GM19397 (cell line): ENCODE measurements around the gene EFTUD2.
A peak's percentile ranks its signal among the peaks of the same experiment; 100 is the strongest.
"Not testable (repeated sequence)": the region's sequence is repeated elsewhere in the genome, so short reads cannot be mapped to it uniquely, and the experiment has no call there.

Experiments used
- ATAC-seq: cut with Tn5 transposase; IDR thresholded peaks from one replicate; pipeline ENCODE4 v1.9.1; 2021; ENCODE audit warnings: mild to moderate bottlenecking, moderate library complexity; ENCODE audit not compliant: unreplicated experiment

EFTUD2 gene

GRCh38 chr17:44899074-44899782 is at the start of gene EFTUD2:
Gene EFTUD2, minus strand, starts transcription at chr17:44899445. Its CDS starts 4,924 bp downstream, at chr17:44894521.
- peak; percentile 75 for ATAC-seq

DNA sequence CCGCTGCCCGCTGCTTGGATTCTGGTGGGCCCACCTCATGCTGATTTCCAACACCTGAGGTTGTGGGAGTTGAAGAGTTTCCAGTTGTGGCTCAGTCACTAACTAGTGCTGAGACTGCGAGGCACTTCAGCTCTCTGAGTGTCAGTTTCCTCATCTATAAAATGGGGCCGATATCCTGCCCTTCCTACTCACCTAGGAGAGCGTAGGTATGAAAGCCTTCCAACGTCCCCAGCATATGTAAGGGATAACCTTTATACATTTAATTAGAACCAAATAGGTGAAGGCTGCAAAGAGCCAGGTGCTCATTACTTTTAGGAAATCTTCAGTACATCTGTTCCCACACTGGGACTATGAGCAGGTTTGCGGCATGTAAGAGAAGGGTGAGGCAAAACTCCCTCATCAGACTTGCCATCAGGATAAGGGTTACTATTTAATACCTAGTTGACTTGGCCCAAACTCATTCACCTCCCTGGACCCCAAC is 49.1 kb upstream of the EFTUD2 start:
- no peak for ATAC-seq

DNA sequence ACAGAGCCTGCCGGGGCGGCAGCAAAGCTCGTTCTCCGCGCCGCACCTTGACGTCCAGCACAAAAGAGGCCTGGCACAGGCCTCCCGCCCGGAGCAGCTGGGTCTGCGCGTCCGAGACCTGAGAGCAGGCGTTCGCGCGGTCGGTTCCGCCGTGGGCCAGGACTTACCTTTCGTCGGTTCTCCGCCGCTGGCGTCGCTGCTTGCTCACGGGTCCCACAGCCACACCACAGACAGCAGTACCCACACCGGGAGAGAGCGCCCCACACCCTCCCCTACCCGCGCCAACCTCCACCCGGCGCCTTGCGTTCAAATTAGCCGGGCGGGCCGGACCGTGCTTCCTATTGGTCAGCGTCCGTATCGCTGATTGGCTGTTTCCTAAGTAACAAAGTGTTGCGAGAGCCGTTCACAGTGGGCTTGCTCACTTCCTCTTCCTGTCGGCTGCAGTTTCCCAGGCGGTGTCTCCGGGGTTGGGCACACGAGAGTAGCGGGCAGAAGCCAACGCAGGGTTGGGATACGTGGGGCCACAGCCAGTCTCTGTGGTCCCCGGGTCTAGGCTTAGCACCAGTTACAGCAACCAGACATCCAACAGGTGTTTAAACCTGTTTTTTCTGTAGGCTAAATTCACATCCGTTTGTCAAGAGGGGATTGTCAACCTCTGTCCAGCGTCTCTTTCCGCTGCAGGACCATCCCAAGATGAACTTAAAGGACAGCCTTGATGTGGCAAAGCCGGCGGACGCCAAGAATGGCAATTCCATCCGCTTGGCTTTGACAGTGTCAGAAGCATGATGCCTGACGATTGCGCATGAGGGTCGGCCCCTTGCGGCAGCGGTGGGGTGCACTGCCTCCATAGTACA is 48.4 kb upstream of the EFTUD2 start, which contains the start of gene KIF18B:
KIF18B (minus strand) TSS at position 313 of the 854 bp plus-strand sequence. CDS start 11,429 bp downstream, outside the sequence.
- ATAC-seq: peak; percentile 83

- ATAC-seq: not testable (repeated sequence)
Observed at GRCh38 chr17:44945652-44946051, 46.4 kb upstream of the EFTUD2 start.

GRCh38 chr17:44942456-44942855 is 43.2 kb upstream of the EFTUD2 start:
- ATAC-seq: no peak

DNA sequence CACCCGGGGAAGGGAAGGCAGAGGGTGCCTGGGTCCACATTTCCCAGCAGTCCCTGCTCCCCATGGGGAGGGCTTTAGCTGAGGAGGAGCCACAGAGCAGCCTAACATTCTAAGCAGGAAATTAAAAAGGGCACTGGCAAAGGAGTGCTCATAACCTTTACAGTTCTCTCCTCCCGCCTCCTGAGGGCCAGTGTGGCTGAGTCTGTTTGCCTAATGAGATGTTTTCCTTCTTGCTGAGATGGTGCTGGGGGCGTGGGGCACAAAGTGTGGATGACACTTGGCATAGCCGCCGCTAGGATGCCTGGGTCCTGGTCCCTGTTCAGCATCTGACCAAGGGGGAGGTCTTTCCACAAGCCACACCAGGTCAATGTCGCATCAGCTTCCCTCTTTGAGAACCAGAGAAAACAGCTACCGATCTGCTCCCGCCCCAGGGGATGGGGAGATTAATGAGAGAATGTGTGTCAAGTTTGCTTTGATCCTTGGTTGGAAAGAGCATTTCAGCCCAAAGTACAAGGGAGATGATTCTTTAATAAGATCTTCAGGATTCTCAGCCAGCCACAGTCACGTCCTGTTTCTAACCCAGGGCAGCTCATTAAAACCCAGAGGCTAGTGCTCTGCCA is 42.6 kb upstream of the EFTUD2 start:
- no peak for ATAC-seq

DNA sequence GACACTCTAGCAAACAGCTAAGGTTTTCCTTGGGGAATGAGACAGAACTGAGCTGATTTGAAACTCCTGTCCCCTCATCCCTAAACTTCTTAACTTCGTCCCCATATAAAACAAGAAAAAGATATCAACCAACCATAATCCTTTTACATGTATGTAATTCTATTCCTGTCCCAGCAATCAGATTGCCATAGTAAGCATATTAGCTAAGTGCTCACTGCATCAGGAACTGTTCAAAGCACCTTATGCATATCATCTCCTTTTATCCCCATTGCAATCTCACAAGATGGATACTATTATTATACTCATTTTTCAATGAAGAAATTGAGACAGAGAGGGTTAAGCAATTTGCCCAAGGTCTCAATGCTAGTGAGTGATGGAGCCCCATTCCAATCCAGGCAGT is 41.5 kb upstream of the EFTUD2 start:
- no peak for ATAC-seq

DNA sequence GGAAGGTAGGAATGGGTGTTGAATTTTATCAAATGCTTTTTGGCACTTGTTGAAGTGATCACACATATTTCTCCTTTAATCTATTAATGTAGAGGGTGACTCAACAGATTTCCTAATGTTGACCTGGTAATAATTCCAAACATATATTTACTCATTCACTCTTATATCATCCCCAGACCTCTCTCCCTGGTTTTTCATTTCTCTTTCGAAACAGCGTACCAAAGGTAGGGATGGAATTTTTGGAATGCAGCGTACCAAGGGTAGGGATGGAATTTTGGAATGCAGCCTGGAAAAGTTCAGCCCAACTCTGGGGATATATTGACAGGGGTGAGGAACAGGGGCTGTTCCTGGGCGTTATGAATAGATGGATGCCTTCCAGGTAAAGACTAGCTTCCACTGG is 41.1 kb upstream of the EFTUD2 start:
- ATAC-seq: no peak

- no peak for ATAC-seq
Observed at GRCh38 chr17:44935116-44935515, 35.9 kb upstream of the EFTUD2 start.

DNA sequence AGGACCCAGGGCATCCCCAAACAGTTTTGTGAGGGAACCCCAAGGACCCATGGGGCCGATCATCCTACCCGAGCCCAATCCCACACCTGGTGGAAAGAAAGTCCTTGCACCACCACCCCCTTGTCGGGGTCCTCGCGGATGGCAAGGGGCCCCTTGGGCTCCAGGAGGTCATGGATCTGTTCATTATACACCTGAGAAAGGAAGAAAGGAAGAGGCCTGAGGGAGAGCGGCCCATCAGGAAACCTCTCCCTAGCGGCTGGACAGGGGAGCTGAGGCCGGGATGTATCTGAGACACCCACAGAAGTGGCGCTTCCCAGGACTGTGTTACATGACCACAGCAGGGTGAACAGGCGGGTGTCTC is 35.5 kb upstream of the EFTUD2 start:
- ATAC-seq: no peak

- ATAC-seq: no peak
Observed at GRCh38 chr17:44933824-44934744, 34.8 kb upstream of the EFTUD2 start.

DNA sequence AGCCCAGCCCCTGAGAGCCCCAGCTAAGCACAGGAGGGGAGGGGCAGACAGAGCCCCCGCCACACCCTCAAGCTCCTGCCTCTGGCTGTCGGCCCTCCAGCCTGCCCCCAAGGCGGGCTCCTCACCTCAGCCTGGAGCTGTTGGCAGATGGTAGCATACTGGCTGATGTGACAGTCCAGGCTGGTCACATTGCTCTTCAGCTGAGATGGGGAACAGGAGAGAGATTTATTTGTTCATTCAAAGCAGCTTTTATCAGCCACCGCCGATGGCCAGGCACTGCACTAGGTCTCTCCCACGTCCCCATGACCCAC is 33.5 kb upstream of the EFTUD2 start:
- no peak for ATAC-seq

DNA sequence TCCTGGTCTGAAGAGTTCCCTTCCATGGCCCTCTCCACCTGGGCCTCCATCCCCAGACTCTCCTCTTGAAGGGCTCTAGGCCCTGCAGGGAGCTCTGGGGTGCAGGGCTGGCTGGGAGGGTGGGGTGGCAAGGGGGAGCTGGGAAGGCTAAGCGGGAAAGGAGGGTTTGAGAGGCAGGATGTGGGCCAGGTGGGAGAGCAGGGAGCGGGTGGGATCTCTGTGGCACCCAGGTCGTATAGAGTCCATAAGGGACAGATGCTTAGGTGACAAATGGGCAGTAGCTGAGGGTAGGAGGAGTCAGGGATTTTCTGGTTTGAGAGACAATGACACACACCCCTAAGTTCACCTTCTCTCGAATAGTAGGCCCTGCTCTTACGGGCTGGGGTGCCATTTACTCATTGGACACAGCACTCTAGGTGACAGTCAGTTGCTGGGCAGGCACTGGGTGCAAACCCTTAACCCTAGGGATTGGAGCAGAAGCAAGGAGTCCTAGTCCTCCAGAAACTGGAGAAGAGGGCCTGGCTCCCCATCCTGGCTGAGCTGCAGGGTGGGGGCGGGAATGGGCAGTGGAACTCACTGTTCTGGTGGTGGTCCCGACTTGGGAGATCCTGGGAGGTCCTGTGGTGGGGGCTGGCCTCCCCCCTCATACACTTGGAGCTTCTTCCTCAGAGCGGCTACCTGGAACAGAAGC is 33.0 kb upstream of the EFTUD2 start:
- ATAC-seq: no peak

GRCh38 chr17:44931376-44931775 is 32.1 kb upstream of the EFTUD2 start:
- ATAC-seq: no peak

DNA sequence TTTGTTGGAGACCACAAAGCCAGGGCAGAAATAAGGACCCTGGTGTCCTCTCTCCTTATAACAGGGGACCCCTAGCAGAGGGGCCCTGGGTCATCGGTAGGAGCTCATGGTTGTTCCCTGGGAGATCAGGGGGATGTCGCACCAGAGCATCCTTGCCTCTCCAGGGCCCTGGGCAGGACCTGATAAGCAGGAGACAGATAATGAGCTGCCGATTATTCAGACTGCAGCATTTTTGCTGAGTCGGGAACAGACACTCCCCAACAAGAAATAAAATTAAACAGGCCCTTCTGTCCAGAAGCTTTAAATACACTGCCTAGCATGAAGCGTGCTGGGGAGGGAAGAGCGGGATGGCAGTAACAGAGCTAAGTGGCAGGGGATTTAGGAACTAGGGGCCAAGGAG is 31.4 kb upstream of the EFTUD2 start:
- no peak for ATAC-seq

DNA sequence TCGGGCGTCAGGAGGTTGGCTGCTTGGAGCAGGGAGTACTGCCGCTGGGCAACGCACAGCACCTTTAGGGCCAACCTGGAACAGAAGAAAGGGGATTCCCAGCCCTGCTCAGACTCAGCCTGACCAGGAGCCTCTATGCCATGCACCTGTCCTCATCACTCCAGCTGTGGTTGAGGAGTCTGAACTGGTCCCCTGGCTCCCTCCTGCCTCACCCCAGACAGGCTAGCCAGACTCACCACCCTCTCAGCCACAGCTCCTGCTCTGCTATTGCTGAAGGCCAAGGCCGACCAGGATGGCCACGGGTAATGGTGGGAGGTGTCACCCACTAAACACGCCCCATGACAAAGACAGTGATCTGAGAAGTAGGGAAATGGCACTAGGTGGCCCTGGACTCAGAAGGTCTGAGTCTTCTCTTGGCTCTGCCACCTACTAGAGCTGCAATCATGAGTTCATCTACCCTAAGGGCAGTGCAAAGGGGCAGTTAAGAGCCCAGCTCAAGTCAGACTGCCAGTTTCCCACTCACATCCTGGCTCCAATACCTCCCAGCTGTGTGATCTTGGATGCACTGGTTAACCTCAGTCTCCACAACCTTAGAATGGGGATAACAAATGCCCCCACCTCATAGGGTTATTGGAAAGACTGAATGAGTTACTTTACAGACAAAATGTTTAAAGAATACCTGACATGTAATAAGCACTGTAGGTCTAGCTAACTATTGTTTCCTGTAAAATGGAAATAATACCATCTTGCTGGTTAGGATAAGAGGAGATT is 29.9 kb upstream of the EFTUD2 start:
- no peak for ATAC-seq

DNA sequence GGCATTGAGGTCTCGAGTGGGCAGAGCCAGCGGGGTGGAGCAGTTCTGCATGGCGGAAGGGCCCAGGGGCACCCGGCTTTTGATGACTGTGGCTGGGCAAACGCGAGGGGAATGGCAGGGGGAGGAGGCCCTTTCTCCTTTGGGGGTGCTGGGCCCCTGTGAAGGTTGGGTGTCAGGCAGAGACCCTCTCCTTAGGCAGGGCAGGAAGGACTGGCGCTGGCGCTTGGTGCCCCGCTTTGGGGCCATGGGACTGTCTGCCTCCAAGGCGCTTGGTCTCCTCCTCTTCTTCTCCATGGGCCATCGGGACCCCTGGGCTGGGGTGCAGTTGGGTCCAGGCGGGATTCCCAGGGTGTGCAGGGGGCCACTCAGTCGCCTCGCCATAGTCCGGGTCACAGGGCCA is 28.9 kb upstream of the EFTUD2 start:
- no peak for ATAC-seq

GRCh38 chr17:44927696-44928095 is 28.5 kb upstream of the EFTUD2 start:
- ATAC-seq: no peak

DNA sequence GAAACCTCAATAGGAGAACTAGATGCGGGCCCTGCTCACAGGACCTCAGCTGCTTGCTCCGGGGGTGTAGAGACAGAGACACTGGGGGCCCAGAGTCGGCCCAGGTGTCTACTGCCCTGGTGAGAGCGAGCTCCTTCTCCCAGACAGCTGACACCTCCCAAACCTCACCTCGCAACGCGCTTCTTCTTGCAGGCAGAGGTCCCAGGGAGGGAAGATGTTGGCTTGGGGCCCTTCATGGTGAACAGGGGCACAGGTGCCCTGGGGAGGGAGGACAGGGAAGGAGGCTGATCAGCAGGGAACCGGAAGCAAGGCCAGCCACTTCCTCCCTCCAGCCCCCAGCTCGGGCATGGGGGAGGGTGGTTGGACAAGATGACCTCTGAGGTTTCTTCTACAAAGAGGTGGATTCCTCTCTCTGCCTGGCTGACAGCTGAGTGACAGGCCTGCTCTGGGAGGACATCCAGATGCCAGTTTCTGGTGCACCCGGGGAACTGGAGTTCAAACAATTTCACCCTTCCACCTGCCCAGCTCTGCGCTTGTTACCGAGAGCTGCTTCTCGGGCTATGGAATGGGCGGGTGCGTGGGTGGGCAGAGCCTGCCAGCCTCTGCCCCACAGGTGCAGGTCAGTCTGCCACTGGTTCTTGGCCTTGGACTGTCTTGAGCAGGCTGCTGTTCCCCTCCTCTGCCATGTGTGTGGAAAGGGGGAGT is 27.7 kb upstream of the EFTUD2 start:
- no peak for ATAC-seq
